SU-DHL-6 (cell line): ENCODE data around the gene SUMF1.

Experiments used
- EZH2phosphoT487 ChIP-seq: fragments of 200-600 bp; sonication (generic), shearing (Covaris generic); conservative IDR thresholded peaks from 2 replicates; pipeline ENCODE4 v1.6.1; 2018; ENCODE audit warnings: mild to moderate bottlenecking, antibody characterized with exemption, low read length, moderate library complexity, mixed read lengths
- TF ChIP-seq, protein P1 (sequence below): fragments of 200-600 bp; sonication (generic); IDR thresholded peaks from one replicate; pipeline ENCODE4 v1.5.1; 2017; ENCODE audit warnings: antibody characterized with exemption, mild to moderate bottlenecking, low read length, moderate library complexity; ENCODE audit not compliant: insufficient read depth, poor library complexity, severe bottlenecking

- TF ChIP-seq, protein P1, sequence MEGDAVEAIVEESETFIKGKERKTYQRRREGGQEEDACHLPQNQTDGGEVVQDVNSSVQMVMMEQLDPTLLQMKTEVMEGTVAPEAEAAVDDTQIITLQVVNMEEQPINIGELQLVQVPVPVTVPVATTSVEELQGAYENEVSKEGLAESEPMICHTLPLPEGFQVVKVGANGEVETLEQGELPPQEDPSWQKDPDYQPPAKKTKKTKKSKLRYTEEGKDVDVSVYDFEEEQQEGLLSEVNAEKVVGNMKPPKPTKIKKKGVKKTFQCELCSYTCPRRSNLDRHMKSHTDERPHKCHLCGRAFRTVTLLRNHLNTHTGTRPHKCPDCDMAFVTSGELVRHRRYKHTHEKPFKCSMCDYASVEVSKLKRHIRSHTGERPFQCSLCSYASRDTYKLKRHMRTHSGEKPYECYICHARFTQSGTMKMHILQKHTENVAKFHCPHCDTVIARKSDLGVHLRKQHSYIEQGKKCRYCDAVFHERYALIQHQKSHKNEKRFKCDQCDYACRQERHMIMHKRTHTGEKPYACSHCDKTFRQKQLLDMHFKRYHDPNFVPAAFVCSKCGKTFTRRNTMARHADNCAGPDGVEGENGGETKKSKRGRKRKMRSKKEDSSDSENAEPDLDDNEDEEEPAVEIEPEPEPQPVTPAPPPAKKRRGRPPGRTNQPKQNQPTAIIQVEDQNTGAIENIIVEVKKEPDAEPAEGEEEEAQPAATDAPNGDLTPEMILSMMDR: no peak
- TF ChIP-seq EZH2phosphoT487: no peak
These were observed 39.5 kb upstream of the SUMF1 start for GRCh38 chr3:4506559-4507023.
